GM06990 (cell line): Measurements from ENCODE around the gene GREB1.

ENCODE experiments used
- DNase-seq: peaks from one replicate; pipeline ENCODE4 v3.0.0-alpha.2; 2011; ENCODE audit not compliant: insufficient read length; ENCODE audit errors: extremely low read depth
- H3K27me3 ChIP-seq: replicated peaks from 2 replicates; pipeline ENCODE4 v1.6.0; 2011; ENCODE audit warnings: low read length; ENCODE audit not compliant: control insufficient read depth, insufficient read depth
- H3K36me3 ChIP-seq: 2 replicates; pipeline ENCODE4 v1.5.1; 2011; ENCODE audit warnings: low read length; ENCODE audit not compliant: control insufficient read depth, insufficient read depth
- H3K4me3 ChIP-seq: replicated peaks from 2 replicates; pipeline ENCODE4 v1.5.1; 2011; ENCODE audit warnings: low read depth, mild to moderate bottlenecking, control low read depth, low read length
- CTCF ChIP-seq: IDR thresholded peaks from 2 replicates; pipeline ENCODE4 v1.5.1; 2011; ENCODE audit warnings: low read length, control low read depth, mild to moderate bottlenecking, inconsistent platforms; ENCODE audit not compliant: insufficient read depth, poor library complexity, severe bottlenecking

GREB1 gene

GRCh38 chr2:11492244-11492643 is 41.6 kb upstream of the GREB1 start:
- Histone ChIP-seq H3K27me3 (no peaks in the 10 kb centered on the region), H3K4me3 (no peak overlapping the region), H3K36me3 (no peaks in the 10 kb centered on the region)
- no peak for TF ChIP-seq CTCF
- no peak for DNase-seq

- Histone ChIP-seq H3K36me3 (no peaks in the 10 kb centered on the region), H3K4me3 (no peak overlapping the region), H3K27me3 (no peaks in the 10 kb centered on the region)
- DNase-seq: no peak
- TF ChIP-seq CTCF: no peak
These were observed 41.1 kb upstream of the GREB1 start for GRCh38 chr2:11492720-11493119.

GRCh38 chr2:11493282-11493681 is 40.6 kb upstream of the GREB1 start:
- no peaks in the 10 kb centered on the region for H3K27me3 ChIP-seq
- no peaks in the 10 kb centered on the region for H3K36me3 ChIP-seq
- no peak for TF ChIP-seq CTCF
- DNase-seq: no peak
- no peak overlapping the region for H3K4me3 ChIP-seq

- H3K27me3 ChIP-seq: no peaks in the 10 kb centered on the region
- DNase-seq: no peak
- no peaks in the 10 kb centered on the region for H3K36me3 ChIP-seq
- no peak for TF ChIP-seq CTCF
- H3K4me3 ChIP-seq: no peak overlapping the region
These were observed 39.5 kb upstream of the GREB1 start for GRCh38 chr2:11494310-11494709.

- H3K36me3 ChIP-seq: no peaks in the 10 kb centered on the region
- TF ChIP-seq CTCF: no peak
These were observed 37.8 kb upstream of the GREB1 start for GRCh38 chr2:11495844-11496681.

More at GRCh38 chr2:11495844-11496681, 37.8 kb upstream of the GREB1 start:
- no peak for DNase-seq
- Histone ChIP-seq H3K27me3 (no peaks in the 10 kb centered on the region), H3K4me3 (no peak overlapping the region)
